Measurements from ENCODE around the gene CDHR3. TPM values are rescaled to one million over a fixed set of nuclear protein-coding genes. Genes with fewer than 3 reads are reported as not detected.

Gene CDHR3
- total RNA-seq, 1 donor: 14.0 TPM

DNA sequence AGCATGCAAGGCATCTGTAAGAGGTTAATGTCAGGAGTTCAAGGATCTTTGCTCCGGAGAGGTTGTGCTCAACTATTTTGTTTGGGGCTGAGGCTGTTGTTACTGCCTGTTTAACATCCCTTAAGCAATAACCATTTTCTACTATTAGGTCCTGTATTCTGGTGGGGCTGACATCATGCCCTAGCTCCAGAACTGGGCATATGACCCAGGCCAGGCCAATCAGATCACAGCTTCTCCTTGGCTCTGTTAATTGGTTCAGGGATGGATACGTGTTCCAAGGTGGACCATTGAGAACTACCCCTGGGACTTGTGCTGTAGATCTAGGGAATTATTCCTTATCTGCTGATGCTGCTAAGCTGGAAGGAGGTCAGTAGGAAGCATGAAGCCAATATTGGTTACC lies 82.1 kb downstream of the CDHR3 start:
- H3K4me3 ChIP-seq (ENCODE audit: low read depth, low read length): no peak overlapping the region
- peak; percentile 26 for DNase-seq (ENCODE audit: low read depth)
- TF ChIP-seq, protein P1, sequence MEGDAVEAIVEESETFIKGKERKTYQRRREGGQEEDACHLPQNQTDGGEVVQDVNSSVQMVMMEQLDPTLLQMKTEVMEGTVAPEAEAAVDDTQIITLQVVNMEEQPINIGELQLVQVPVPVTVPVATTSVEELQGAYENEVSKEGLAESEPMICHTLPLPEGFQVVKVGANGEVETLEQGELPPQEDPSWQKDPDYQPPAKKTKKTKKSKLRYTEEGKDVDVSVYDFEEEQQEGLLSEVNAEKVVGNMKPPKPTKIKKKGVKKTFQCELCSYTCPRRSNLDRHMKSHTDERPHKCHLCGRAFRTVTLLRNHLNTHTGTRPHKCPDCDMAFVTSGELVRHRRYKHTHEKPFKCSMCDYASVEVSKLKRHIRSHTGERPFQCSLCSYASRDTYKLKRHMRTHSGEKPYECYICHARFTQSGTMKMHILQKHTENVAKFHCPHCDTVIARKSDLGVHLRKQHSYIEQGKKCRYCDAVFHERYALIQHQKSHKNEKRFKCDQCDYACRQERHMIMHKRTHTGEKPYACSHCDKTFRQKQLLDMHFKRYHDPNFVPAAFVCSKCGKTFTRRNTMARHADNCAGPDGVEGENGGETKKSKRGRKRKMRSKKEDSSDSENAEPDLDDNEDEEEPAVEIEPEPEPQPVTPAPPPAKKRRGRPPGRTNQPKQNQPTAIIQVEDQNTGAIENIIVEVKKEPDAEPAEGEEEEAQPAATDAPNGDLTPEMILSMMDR (IDR thresholded peaks at IDR 0.05; ENCODE audit: insufficient read depth, low read length): no peak

DNA sequence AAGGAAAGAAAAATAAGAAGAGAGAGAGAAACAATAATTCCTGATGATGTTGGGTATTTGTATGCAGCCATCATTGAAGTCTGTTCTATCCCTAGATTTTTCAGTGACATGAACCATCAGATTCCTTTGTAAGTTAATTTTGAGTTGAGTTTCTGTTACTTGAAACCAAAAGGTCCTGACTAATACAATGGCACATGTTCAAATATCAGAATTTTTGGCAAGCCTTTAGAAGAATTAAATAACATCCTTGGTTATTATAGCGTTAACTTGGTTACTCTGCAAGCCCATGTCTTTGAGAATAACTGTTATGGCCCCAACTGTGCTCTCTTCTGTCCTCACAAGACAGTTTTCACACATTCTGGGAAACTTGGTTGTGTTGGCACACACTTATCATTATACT lies 82.5 kb downstream of the CDHR3 start:
- TF ChIP-seq, protein P1 (IDR thresholded peaks at IDR 0.05; ENCODE audit: insufficient read depth, low read length): no peak
- no peak overlapping the region for H3K4me3 ChIP-seq (ENCODE audit: low read depth, low read length)
- peak; percentile 73 for DNase-seq (ENCODE audit: low read depth)

DNA sequence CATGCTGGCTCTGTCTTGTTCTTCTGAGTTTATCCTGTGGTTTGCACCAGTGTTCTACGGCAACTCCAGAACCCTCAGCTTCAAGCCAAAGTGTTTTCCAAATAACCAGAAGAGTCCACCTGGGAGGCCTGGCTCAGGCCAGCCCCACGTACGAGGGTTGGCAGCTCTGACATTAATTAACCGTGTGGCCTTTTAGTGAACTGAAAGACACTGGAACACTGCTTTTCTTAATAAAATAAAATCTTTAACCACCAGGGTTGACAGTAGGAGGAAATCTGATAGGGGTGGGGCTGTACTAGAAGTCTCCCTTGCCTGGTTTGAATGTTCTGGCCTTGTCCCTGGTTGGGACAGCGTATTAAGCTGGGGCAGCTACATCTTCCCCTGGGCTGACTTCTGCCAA lies 84.1 kb downstream of the CDHR3 start:
- no peak for DNase-seq (ENCODE audit: low read depth)
- TF ChIP-seq, protein P1 (IDR thresholded peaks at IDR 0.05; ENCODE audit: insufficient read depth, low read length): no peak
- no peak overlapping the region for H3K4me3 ChIP-seq (ENCODE audit: low read depth, low read length)

DNA sequence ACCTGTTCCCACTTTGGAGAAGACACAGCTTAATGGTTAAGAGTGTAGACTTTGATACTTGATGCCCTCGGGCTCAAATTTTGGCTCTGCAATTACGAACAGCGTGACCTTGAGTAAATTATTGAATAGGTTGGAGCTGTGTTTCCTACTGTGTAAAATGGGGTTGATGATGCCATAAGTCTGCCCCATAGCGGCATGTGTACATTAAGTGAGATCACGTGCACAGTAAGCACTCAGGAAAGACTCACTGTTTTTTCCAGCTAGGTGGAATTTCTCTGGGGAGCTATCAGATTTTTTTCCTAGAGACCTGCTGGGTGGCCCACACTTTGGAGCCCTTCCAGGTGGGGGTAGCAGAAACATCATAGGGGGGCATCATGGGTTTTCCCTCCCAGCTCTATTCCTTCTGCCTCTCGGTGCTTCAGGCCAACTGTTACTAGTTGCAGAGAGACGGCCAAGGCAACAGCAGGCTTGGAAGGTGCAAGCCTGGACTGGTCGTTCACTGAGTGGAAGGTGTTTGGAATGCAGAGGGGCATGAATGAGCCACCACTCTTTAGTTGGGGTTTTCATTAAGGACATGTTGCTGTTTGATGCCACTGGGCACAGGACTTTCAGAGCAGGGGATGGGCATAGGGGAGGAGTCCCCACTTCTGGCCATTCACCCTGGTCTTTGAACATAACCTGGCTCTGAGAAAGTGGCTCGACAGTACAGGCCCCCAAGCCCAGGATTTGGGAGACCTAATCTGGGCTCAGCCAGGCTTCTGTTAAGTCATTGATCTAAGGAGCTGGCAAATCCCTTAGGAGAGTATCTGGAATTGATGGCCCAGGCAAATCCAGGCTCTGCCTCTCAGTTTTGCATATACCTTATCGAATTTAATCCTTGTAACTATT lies 85.0 kb downstream of the CDHR3 start:
- TF ChIP-seq, protein P1 (IDR thresholded peaks at IDR 0.05; ENCODE audit: insufficient read depth, low read length): no peak
- no peak overlapping the region for H3K4me3 ChIP-seq (ENCODE audit: low read depth, low read length)
- no peak for DNase-seq (ENCODE audit: low read depth)

DNA sequence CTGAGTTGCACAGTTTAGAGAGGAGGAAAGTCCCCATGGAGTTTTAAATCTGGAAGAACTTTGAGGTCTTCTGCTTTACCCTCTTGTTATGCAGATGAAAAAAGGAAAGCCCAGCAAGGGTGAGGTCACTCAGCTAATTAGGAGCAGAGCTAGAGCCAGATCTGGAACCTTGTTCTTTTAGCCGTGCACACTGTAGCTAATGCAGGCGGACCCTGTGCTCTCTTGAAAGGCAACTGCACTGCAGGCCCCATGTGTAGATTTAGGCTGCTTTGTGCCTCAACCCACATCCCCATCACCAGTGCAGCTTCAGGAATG lies 85.6 kb downstream of the CDHR3 start:
- TF ChIP-seq, protein P1 (IDR thresholded peaks at IDR 0.05; ENCODE audit: insufficient read depth, low read length): no peak
- H3K4me3 ChIP-seq (ENCODE audit: low read depth, low read length): no peak overlapping the region
- no peak for DNase-seq (ENCODE audit: low read depth)

DNA sequence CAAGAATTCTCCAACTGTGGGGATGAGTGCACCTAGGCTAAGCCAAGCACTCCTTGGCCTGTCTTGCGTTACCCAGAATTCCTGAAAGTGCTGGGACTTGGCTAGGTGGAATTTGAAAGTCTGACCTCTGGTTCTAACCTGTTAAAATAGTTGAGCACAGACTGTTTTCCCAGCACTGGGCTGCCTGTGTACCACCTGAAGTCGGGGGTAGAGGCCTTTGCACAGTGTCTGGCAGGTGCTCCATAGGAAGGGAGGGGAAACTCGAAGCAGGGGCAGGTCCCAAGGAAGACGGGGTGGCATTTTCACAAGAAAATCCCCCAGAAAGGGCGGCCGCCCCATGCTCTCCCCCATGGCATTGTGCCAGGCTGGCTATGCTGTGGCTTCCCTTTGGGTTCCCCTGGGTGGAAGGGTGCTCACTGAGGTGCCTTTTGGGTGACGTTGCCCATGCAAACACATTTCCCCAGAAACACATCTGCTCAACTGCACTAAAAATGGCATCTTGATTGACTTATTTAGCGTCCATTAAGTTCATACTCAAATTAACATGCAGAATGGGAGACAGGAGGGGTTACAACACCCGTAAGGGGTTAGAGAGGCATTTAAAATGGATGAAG lies 86.2 kb downstream of the CDHR3 start:
- TF ChIP-seq, protein P1 (IDR thresholded peaks at IDR 0.05; ENCODE audit: insufficient read depth, low read length): no peak
- DNase-seq (ENCODE audit: low read depth): no peak
- H3K4me3 ChIP-seq (ENCODE audit: low read depth, low read length): no peak overlapping the region
